IPS-15b (cell line): ENCODE data around the gene AAGAB.
"Not testable (repeated sequence)": the region's sequence is repeated elsewhere in the genome, so short reads cannot be mapped to it uniquely, and the experiment has no call there.

ENCODE experiments used
- H3K27me3 ChIP-seq: one replicate; pipeline ENCODE4 v1.6.1; 2013; ENCODE audit warnings: low read length; ENCODE audit not compliant: control insufficient read depth, insufficient read depth
- H3K36me3 ChIP-seq: one replicate; pipeline ENCODE4 v1.6.1; 2013; ENCODE audit warnings: low read length; ENCODE audit not compliant: control insufficient read depth, insufficient read depth
- H3K4me1 ChIP-seq: one replicate; pipeline ENCODE4 v1.6.1; 2013; ENCODE audit warnings: mild to moderate bottlenecking, low read length; ENCODE audit not compliant: control insufficient read depth, insufficient read depth
- H3K4me3 ChIP-seq: one replicate; pipeline ENCODE4 v1.5.1; 2013; ENCODE audit warnings: low read depth, low read length
- H3K9ac ChIP-seq: one replicate; pipeline ENCODE4 v1.6.1; 2013; ENCODE audit warnings: low read depth, mild to moderate bottlenecking, low read length
- H3K9me3 ChIP-seq: one replicate; pipeline ENCODE4 v1.6.1; 2013; ENCODE audit warnings: mild to moderate bottlenecking, low read length; ENCODE audit not compliant: control insufficient read depth, insufficient read depth

The AAGAB gene, protein sequence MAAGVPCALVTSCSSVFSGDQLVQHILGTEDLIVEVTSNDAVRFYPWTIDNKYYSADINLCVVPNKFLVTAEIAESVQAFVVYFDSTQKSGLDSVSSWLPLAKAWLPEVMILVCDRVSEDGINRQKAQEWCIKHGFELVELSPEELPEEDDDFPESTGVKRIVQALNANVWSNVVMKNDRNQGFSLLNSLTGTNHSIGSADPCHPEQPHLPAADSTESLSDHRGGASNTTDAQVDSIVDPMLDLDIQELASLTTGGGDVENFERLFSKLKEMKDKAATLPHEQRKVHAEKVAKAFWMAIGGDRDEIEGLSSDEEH

DNA sequence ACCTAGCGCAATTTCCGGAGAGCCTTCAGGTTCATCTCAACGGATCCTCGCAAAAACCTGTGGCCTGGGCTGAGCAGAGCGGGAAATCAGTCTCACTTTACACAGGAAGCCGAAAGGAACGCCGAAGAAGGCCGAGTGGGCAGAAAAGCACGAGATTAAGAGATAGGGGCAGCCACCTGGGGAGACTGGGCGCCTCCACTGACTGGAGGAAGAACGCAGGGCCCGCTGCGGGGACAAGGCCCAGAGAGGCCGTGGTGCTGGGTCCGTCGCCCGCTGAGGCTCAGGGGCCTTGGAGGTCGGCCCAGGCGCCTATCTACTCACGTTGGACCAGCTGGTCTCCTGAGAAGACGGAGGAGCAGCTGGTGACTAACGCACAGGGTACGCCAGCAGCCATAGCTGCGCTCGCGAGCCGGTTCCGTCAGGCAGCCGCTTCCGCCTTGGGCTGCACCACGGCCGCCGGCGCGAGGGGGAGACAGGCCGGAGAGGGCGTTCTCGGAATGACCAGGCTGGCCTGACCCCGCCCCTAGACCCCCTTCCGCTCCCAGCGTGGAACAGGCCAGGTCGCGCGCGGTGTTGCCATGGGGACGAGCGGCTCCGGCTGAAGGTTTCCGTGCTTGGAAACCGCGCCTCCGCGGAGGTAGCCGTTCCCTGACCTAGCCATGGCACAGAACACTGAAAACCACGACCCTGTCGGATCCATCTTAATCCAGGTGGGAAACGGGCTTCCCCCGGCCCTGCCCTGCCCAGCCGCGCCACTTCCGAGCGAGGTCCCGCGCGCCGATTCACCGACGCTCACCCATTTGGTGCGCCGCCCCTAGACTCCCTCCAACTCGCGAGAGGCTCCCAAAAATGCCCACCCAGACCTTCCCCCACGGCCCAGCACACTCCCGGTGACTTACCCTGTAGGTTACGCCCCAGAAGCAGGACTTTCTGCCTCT, at the start of gene AAGAB, which contains the start of gene IQCH:
AAGAB (minus strand) TSS at position 424 of the 938 bp plus-strand sequence; CDS start at position 394, 30 bp downstream.
IQCH (plus strand) TSS at position 549 of the 938 bp plus-strand sequence; CDS start at position 660, 111 bp downstream.
- Histone ChIP-seq H3K36me3 (no peaks in the 10 kb centered on the region), H3K4me3 (peak within 1 kb of the TSS; percentile 73), H3K27me3 (peaks cover 10% of the 10 kb centered on the region), H3K9ac (peak within 1 kb of the TSS; percentile 88), H3K9me3 (no peaks in the 10 kb centered on the region), H3K4me1 (no peaks in the 10 kb centered on the region)

DNA sequence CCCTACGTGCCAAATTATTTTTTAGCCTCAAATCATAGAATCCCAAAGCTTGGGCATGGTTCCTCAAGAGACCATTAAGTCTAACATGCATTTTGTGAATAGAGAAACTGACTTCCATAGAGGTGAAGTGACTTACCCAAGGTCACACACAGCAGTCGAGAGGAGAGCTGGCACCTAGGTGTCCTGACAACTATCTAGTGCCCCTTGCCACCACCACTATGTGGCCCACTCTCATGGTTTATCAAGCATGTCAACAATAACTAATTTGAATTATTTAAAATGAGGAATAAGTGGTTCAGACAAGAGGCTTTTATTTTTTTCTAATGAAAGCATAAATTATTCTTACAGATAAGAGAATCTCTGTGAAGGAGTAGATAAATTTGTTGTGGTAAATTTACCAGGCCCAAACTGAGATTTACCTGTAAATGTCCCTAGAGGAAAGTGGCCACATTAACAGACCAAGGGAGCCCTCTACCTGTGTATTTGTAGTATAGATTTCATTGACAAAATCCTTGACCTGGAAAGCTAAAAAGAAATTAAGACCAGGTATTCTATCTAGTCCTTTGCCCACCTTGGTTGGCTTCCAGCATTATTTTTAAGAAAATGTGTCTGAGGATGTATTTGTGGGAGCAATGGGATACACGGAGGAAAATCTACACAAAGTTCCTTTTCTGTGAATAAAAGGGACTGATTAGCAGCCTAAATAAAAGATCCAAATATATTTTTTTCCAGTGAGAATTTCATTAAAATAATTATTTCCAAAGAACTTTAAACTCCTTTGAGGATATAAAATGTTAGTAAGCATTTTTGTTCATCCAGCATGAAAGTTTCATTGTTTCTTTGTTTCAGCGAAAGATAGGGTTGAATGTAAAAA, 49.3 kb upstream of the AAGAB start:
- peaks cover 3% of the 10 kb centered on the region for H3K4me1 ChIP-seq
- no peaks in the 10 kb centered on the region for H3K36me3 ChIP-seq
- no peak overlapping the region for H3K9ac ChIP-seq
- H3K27me3 ChIP-seq: no peaks in the 10 kb centered on the region
- H3K4me3 ChIP-seq: no peak overlapping the region
- no peaks in the 10 kb centered on the region for H3K9me3 ChIP-seq

GRCh38 chr15:67300266-67301025, 46.0 kb upstream of the AAGAB start:
- H3K9me3 ChIP-seq: no peaks in the 10 kb centered on the region

DNA sequence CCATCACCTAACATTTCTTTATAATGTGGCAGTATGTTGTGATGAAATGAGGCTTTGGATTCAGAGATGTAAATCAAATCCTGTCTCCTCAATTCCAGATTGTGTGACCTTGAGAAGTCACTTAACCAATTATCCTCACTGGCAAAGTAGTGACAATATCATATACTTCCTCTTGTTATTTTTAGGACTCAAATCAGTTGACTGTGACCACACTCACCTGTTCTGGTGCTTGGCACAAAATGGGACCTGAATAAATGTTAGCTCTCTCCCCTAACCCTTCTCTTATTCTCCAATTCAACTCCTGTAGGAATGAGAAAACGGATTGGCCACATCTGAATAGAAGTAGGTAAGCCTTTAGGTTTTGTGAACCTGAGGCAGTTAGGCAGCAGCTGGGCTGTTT, 42.2 kb upstream of the AAGAB start:
- H3K4me1 ChIP-seq: peaks cover 4% of the 10 kb centered on the region
- H3K4me3 ChIP-seq: no peak overlapping the region
- no peaks in the 10 kb centered on the region for H3K36me3 ChIP-seq
- no peaks in the 10 kb centered on the region for H3K27me3 ChIP-seq
- no peak overlapping the region for H3K9ac ChIP-seq
- no peaks in the 10 kb centered on the region for H3K9me3 ChIP-seq

More at GRCh38 chr15:67300266-67301025, 46.0 kb upstream of the AAGAB start:
- H3K4me1 ChIP-seq: peaks cover 4% of the 10 kb centered on the region
- no peak overlapping the region for H3K9ac ChIP-seq
- H3K36me3 ChIP-seq: no peaks in the 10 kb centered on the region
- H3K4me3 ChIP-seq: no peak overlapping the region
- no peaks in the 10 kb centered on the region for H3K27me3 ChIP-seq

GRCh38 chr15:67296188-67296587, 41.7 kb upstream of the AAGAB start:
- no peaks in the 10 kb centered on the region for H3K36me3 ChIP-seq
- H3K9ac ChIP-seq: no peak overlapping the region
- H3K27me3 ChIP-seq: no peaks in the 10 kb centered on the region
- H3K9me3 ChIP-seq: no peaks in the 10 kb centered on the region
- H3K4me3 ChIP-seq: no peak overlapping the region
- H3K4me1 ChIP-seq: peaks cover 4% of the 10 kb centered on the region

DNA sequence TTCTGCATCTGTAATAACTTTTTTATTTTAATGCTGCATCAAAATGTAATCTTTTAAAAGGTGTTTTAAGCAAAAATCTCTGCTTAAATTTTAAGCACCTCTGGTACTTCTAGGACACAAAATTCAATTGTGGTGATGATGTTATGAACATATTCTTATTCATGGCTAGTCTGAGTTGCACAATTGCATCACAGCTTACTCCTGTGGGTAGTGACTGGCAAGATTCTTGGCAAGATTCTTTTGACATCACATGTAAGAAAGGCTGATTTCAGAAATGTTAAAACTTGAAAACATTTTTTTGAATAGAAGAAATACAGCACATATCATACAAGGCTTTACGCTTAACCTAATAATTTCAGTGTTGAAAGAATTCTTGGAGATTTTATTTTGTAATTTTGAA, 35.9 kb upstream of the AAGAB start:
- no peaks in the 10 kb centered on the region for H3K4me1 ChIP-seq
- H3K36me3 ChIP-seq: no peaks in the 10 kb centered on the region
- H3K9me3 ChIP-seq: no peaks in the 10 kb centered on the region
- H3K27me3 ChIP-seq: no peaks in the 10 kb centered on the region
- no peak overlapping the region for H3K9ac ChIP-seq
- no peak overlapping the region for H3K4me3 ChIP-seq

- H3K36me3 ChIP-seq, H3K4me3 ChIP-seq, H3K9me3 ChIP-seq, H3K9ac ChIP-seq, H3K27me3 ChIP-seq: not testable (repeated sequence)
- H3K4me1 ChIP-seq: peaks cover 11% of the 10 kb centered on the region
These were observed 31.9 kb upstream of the AAGAB start for GRCh38 chr15:67286400-67286799.

DNA sequence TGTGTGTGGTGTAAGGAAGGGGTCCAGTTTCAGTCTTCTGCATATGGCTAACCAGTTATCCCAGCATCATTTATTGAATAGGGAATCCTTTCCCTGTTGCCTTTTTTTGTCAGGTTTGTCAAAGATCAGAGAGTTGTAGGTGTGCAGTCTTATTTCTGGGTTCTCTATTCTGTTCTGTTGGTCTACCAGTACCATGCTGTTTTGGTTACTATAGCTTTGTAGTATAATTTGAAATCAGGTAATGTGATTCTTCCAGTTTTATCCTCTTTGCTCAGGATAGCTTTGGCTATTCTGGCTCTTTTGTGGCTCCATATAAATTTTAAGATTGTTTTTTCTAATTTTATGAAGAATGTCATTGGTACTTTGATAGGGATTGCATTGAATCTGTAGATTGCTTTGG, 31.2 kb upstream of the AAGAB start:
- H3K4me1 ChIP-seq: peaks cover 13% of the 10 kb centered on the region
- not testable (repeated sequence) for H3K9ac ChIP-seq, H3K9me3 ChIP-seq

DNA sequence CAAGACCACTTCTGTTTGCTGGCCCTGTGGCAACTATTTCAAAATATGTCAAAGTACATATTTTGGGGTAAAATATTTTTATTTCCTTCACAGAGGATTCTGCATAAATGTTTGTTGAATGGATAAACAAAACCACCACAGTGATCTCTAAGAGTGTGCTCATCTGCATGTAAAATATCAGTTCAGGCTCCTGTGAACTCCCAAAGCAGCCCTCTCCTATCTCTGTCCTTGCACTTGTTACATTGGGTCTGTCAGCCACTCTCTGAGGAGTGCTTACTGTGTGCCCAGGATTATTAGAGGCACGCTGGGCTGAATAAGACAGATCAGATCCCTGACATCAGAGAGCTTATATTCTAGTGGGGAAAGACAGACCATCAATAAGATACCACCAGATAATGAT, 27.3 kb upstream of the AAGAB start:
- no peaks in the 10 kb centered on the region for H3K9me3 ChIP-seq
- peaks cover 21% of the 10 kb centered on the region for H3K4me1 ChIP-seq
- no peaks in the 10 kb centered on the region for H3K36me3 ChIP-seq
- no peak overlapping the region for H3K9ac ChIP-seq
- H3K4me3 ChIP-seq: no peak overlapping the region
- H3K27me3 ChIP-seq: no peaks in the 10 kb centered on the region

More for the DNA sequence above, 31.2 kb upstream of the AAGAB start:
- not testable (repeated sequence) for H3K4me3 ChIP-seq, H3K27me3 ChIP-seq, H3K36me3 ChIP-seq

DNA sequence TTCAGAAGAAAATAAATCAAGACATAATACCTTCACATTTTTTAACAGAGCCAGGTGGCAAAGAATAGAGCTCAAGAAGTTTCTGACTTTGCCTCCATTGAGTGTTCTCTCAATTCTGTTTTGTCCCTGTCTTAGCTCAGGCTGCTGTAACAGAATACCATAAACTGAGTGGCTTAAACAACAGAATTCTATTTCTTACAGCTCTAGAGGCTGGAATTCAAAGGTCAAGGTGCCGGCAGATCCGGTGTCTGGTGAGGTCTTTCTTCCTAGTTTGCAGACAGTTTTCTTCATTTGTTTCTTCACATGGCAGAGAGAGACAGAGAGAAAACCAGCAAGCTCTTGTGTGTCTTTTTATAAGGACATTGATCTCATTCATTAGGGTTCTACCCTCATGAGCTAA, 25.8 kb upstream of the AAGAB start:
- Histone ChIP-seq H3K4me1 (peaks cover 21% of the 10 kb centered on the region), H3K9ac (no peak overlapping the region), H3K27me3 (no peaks in the 10 kb centered on the region), H3K9me3 (no peaks in the 10 kb centered on the region), H3K36me3 (no peaks in the 10 kb centered on the region), H3K4me3 (no peak overlapping the region)

DNA sequence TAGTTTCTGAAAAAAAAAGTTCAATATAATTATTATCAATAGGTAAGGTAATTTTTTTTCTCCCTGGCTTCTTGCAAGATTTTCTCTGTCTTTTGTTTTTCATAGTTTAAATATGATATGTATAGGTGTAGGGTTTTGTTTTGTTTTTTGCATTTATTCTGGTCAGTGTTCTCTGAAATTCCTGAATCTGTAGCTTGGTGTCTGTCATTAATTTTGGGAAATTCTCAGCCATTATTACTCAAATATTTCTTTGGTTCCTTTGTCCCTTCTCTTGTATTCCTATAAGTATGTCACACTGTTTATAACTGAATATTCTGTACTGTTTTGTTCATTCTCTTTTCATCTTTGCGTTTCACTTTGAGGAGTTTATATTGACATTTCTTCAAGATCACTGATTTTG, 22.2 kb upstream of the AAGAB start:
- no peak overlapping the region for H3K9ac ChIP-seq

More for the DNA sequence above, 22.2 kb upstream of the AAGAB start:
- no peaks in the 10 kb centered on the region for H3K9me3 ChIP-seq
- no peak overlapping the region for H3K4me3 ChIP-seq
- peaks cover 10% of the 10 kb centered on the region for H3K4me1 ChIP-seq
- no peaks in the 10 kb centered on the region for H3K27me3 ChIP-seq
- H3K36me3 ChIP-seq: no peaks in the 10 kb centered on the region
